A549 (cell line): ENCODE results near the gene CYB5D1. TPM values are rescaled to one million over a fixed set of nuclear protein-coding genes. Genes with fewer than 3 reads are reported as not detected.

ENCODE experiments used
- ATAC-seq, 2 experiments: fragments of 200-7000 bp in 1 of 2; fragments of >200 bp in 1 of 2; cut with Nextera tagmentation in 1 of 2; cut with Tn5 transposase in 1 of 2; 3 replicates each; pipeline versions ENCODE4 v1.8.0 to v1.9.1; 2018 to 2020; ENCODE audit warnings: mild to moderate bottlenecking in 1 of 2, moderate library complexity in 1 of 2
- CTCF ChIA-PET: fragments of 300-600 bp; sonication (Branson Sonifier 250); formaldehyde crosslinking; extraction: SDS; loops from one replicate; lab custom pipeline; 2021; ENCODE audit warnings: antibody characterized with exemption, inconsistent platforms; lab: Yijun Ruan, JAX
- POLR2A ChIA-PET: fragments of 350-600 bp; formaldehyde crosslinking; extraction: SDS; loops from one replicate; lab custom pipeline; 2021; ENCODE audit warnings: antibody characterized with exemption, inconsistent platforms; lab: Yijun Ruan, JAX
- DNase-seq, 2 experiments: peaks; one replicate each; pipeline versions ENCODE4 v3.0.0 to v3.0.0-alpha.2; 2011 to 2016; ENCODE audit warnings: low read depth in 1 of 2, low spot score in 1 of 2
- FAIRE-seq: peaks from 2 replicates; lab custom pipeline; 2011; peaks lifted over from hg19 to GRCh38; lab: Jason Lieb, UNC
- H3K27ac ChIP-seq, 2 experiments: fragments of >200 bp; sonication (Bioruptor Twin); formaldehyde crosslinking; 3 replicates each; pipeline ENCODE4 v1.5.1; 2016 to 2017
- H3K4me1 ChIP-seq: fragments of >200 bp; sonication (Bioruptor Twin); formaldehyde crosslinking; 3 replicates; pipeline ENCODE4 v1.6.1; 2016
- H3K4me2 ChIP-seq: fragments of >200 bp; sonication (Bioruptor Twin); formaldehyde crosslinking; 3 replicates; pipeline ENCODE4 v1.6.1; 2016
- H3K4me3 ChIP-seq: fragments of >200 bp; sonication (Bioruptor Twin); formaldehyde crosslinking; 3 replicates; pipeline ENCODE4 v1.5.1; 2016
- H3K9me3 ChIP-seq: fragments of >200 bp; sonication (Bioruptor Twin); formaldehyde crosslinking; 3 replicates; pipeline ENCODE4 v1.6.1; 2016
- BHLHE40 ChIP-seq: IDR thresholded peaks from 2 replicates; pipeline ENCODE4 v1.6.1; 2012; ENCODE audit warnings: low read depth, low read length, inconsistent platforms
- CEBPB ChIP-seq, 2 experiments: fragments of >200 bp in 1 of 2; sonication (Bioruptor Twin) in 1 of 2; formaldehyde crosslinking in 1 of 2; IDR thresholded peaks; 2 replicates each; pipeline ENCODE4 v1.6.1; 2012 to 2016
- FOXS1 ChIP-seq: fragments of 250-450 bp; sonication (Bioruptor Pico); IDR thresholded peaks from 2 replicates; pipeline ENCODE4 v1.5.0; 2020; ENCODE audit warnings: mild to moderate bottlenecking, moderate library complexity
- HDAC2 ChIP-seq: fragments of 200-600 bp; sonication (generic); IDR thresholded peaks from 2 replicates; pipeline ENCODE4 v1.6.1; 2016
- HMGXB4 ChIP-seq: fragments of 250-450 bp; sonication (Bioruptor Pico); IDR thresholded peaks from 2 replicates; pipeline ENCODE4 v1.5.0; 2021; ENCODE audit warnings: mild to moderate bottlenecking, moderate library complexity, borderline replicate concordance
- MAFK ChIP-seq: fragments of 450-650 bp; IDR thresholded peaks from 2 replicates; pipeline ENCODE4 v1.6.1; 2014; ENCODE audit not compliant: partially characterized antibody
- MAZ ChIP-seq: fragments of 150-350 bp; IDR thresholded peaks from 2 replicates; pipeline ENCODE4 v1.6.1; 2014; ENCODE audit warnings: antibody characterized with exemption, low read depth, low read length, borderline replicate concordance
- POLR2A ChIP-seq: IDR thresholded peaks from 2 replicates; pipeline ENCODE4 v1.6.1; 2012; ENCODE audit warnings: mild to moderate bottlenecking, low read length
- RFX5 ChIP-seq: fragments of 450-650 bp; IDR thresholded peaks from 2 replicates; pipeline ENCODE4 v1.7.1; 2014; ENCODE audit warnings: antibody characterized with exemption, mild to moderate bottlenecking, moderate library complexity
- RNF2 ChIP-seq: fragments of 200-600 bp; sonication (generic); IDR thresholded peaks from 2 replicates; pipeline ENCODE4 v1.6.1; 2016; ENCODE audit warnings: low read depth, mild to moderate bottlenecking, antibody characterized with exemption, moderate library complexity, borderline replicate concordance
- SMC3 ChIP-seq: fragments of >200 bp; sonication (Bioruptor Twin); formaldehyde crosslinking; IDR thresholded peaks from 3 replicates; pipeline ENCODE4 v1.6.1; 2018; ENCODE audit warnings: inconsistent platforms
- SREBF2 ChIP-seq: fragments of 450-650 bp; IDR thresholded peaks from 2 replicates; pipeline ENCODE4 v1.6.1; 2014; ENCODE audit warnings: mild to moderate bottlenecking, moderate library complexity
- TP53 ChIP-seq: fragments of 250-450 bp; sonication (Bioruptor Pico); IDR thresholded peaks from 2 replicates; pipeline ENCODE4 v1.5.0; 2021; ENCODE audit warnings: mild to moderate bottlenecking, moderate library complexity
- ZC3H11A ChIP-seq: fragments of 450-650 bp; IDR thresholded peaks from 2 replicates; pipeline ENCODE4 v1.6.1; 2014; ENCODE audit warnings: antibody characterized with exemption, mild to moderate bottlenecking
- WGBS: methylation state at CpG from one replicate; pipeline ENCODE4 v1.1.6; 2017; ENCODE audit errors: missing lambda C conversion rate; 5-methylcytosine and 5-hydroxymethylcytosine counted together
- polyA plus RNA-seq, 4 experiments: library from polyadenylated mRNA; depleted of rRNA in 3 of 4; stranded (reverse); fragments of >200 nt; fragmentation: RNase III in 1 of 4; extraction: RNeasy Plus Mini Kit Qiagen cat#74134 plus additional on column Dnase treatment in 1 of 4; gene quantifications; 2 replicates in 3 of 4; 3 replicates in 1 of 4; pipeline ENCODE4 v1.2.3, GENCODE V29; 2011 to 2017
- small RNA-seq, 6 experiments: library from RNA; depleted of rRNA; stranded (forward); fragments of <200 nt; gene quantifications; one replicate each; pipeline ENCODE3, GENCODE V24; 2012

The CYB5D1 gene
- polyA plus RNA-seq, 2 of the 4 experiments (the other 2 are of a cell fraction): 20.4 to 28.2 TPM

GRCh38 chr17:7910711-7911110, 52.9 kb downstream of the CYB5D1 start:
- DNase-seq (no peak), FAIRE-seq (no peak), ATAC-seq (no peak)
- H3K4me1 ChIP-seq: peaks cover 7% of the 10 kb centered on the region; the same call in 1 of the 3 replicates
- H3K4me2 ChIP-seq: no peak overlapping the region
- H3K9me3 ChIP-seq: no peaks in the 10 kb centered on the region
- POLR2A ChIA-PET: no interaction called here
- no peak overlapping the region for H3K27ac ChIP-seq
- no peak overlapping the region for H3K4me3 ChIP-seq
- TF ChIP-seq HDAC2: no peak
- TF ChIP-seq RNF2: no peak
- TF ChIP-seq MAFK: no peak
- TF ChIP-seq FOXS1: no peak
- no peak for TF ChIP-seq SMC3
- TF ChIP-seq HMGXB4 (CRISPR knock-in tag): no peak
- TF ChIP-seq TP53 (CRISPR knock-in tag): no peak
- TF ChIP-seq ZC3H11A: no peak
- no peak for TF ChIP-seq CEBPB (IDR thresholded peaks at IDR 0.05)
- TF ChIP-seq, all 56 proteins: peak for 0
- CTCF ChIA-PET: interaction anchor here (1.1 to 14.8 kb wide), 7 partner anchors 11 to 148 kb away, joined by 4 to 372 read pairs (median 111); no protein-coding TSS in a partner anchor
- WGBS: 95% methylated on average over 13 of the region's 13 CpGs

- no peak for FAIRE-seq
Observed at GRCh38 chr17:7911116-7911515, 53.3 kb downstream of the CYB5D1 start.

More at GRCh38 chr17:7911116-7911515, 53.3 kb downstream of the CYB5D1 start:
- TF ChIP-seq HDAC2 (no peak), POLR2A (no peak), BHLHE40 (no peak), RFX5 (no peak), SREBF2 (no peak), MAZ (no peak)
- H3K4me2 ChIP-seq: no peak overlapping the region
- H3K27ac ChIP-seq: no peak overlapping the region
- no peak overlapping the region for H3K4me3 ChIP-seq
- H3K9me3 ChIP-seq: no peaks in the 10 kb centered on the region
- CTCF ChIA-PET: interaction anchor here (1.3 to 14.8 kb wide), 11 partner anchors 12 to 167 kb away, joined by 4 to 372 read pairs (median 77); partner anchors contain the start of genes CHD3, CNTROB, KCNAB3 and TRAPPC1
- 84% methylated on average over 9 of the region's 9 CpGs for WGBS
- H3K4me1 ChIP-seq: peaks cover 9% of the 10 kb centered on the region
- DNase-seq (no peak), ATAC-seq (no peak)
- POLR2A ChIA-PET: no interaction called here

Small RNA genes within 50 kb of the gene (small RNA-seq; reads per million reads assigned to genes)
- gene SCARNA21: 0 to 10.3 (median 5.5) reads per million in 6 experiments

Other genes starting within 250 kb of the CYB5D1 start
- 40.7 and 45.3 TPM in 2 replicates for gene FXR2, start 243.1 kb upstream of the CYB5D1 start, polyA plus RNA-seq (2011; rRNA removed)
- gene FXR2, start 243.1 kb upstream of the CYB5D1 start, polyA plus RNA-seq (2017; fragmentation: RNase III; extraction: RNeasy Plus Mini Kit Qiagen cat#74134 plus additional on column Dnase treatment): 38.9 to 45.2 TPM (median 42.9 TPM) in 3 replicates
- gene SAT2, start 230.2 kb upstream of the CYB5D1 start, polyA plus RNA-seq (2011; rRNA removed): 38.1 and 44.4 TPM in 2 replicates
- 59.8 to 76.3 TPM (median 70.1 TPM) in 3 replicates for gene SAT2, start 230.2 kb upstream of the CYB5D1 start, polyA plus RNA-seq (2017; fragmentation: RNase III; extraction: RNeasy Plus Mini Kit Qiagen cat#74134 plus additional on column Dnase treatment)
- 0.31 and 0.34 TPM in 2 replicates for gene SHBG, start 227.9 kb upstream of the CYB5D1 start, polyA plus RNA-seq (2011; rRNA removed)
- gene SHBG, start 227.9 kb upstream of the CYB5D1 start, polyA plus RNA-seq (2017; fragmentation: RNase III; extraction: RNeasy Plus Mini Kit Qiagen cat#74134 plus additional on column Dnase treatment): 0.37 to 0.63 TPM (median 0.50 TPM) in 3 replicates
- 0.16 and 0.20 TPM in 2 replicates for gene ATP1B2, start 207.1 kb upstream of the CYB5D1 start, polyA plus RNA-seq (2011; rRNA removed)
- 0.05 to 0.26 TPM (median 0.10 TPM) in 3 replicates for gene ATP1B2, start 207.1 kb upstream of the CYB5D1 start, polyA plus RNA-seq (2017; fragmentation: RNase III; extraction: RNeasy Plus Mini Kit Qiagen cat#74134 plus additional on column Dnase treatment)
- 65.9 and 80.1 TPM in 2 replicates for gene TP53, start 170.5 kb upstream of the CYB5D1 start, polyA plus RNA-seq (2011; rRNA removed)
- 53.1 to 64.0 TPM (median 59.4 TPM) in 3 replicates for gene TP53, start 170.5 kb upstream of the CYB5D1 start, polyA plus RNA-seq (2017; fragmentation: RNase III; extraction: RNeasy Plus Mini Kit Qiagen cat#74134 plus additional on column Dnase treatment)
- gene WRAP53, start 169.5 kb upstream of the CYB5D1 start, polyA plus RNA-seq (2011; rRNA removed): 15.9 and 17.4 TPM in 2 replicates
- 33.8 to 34.0 TPM (median 33.9 TPM) in 3 replicates for gene WRAP53, start 169.5 kb upstream of the CYB5D1 start, polyA plus RNA-seq (2017; fragmentation: RNase III; extraction: RNeasy Plus Mini Kit Qiagen cat#74134 plus additional on column Dnase treatment)
- gene EFNB3, start 152.8 kb upstream of the CYB5D1 start, polyA plus RNA-seq (2011; rRNA removed): 1.9 and 2.1 TPM in 2 replicates
- 0.96 to 1.9 TPM (median 1.7 TPM) in 3 replicates for gene EFNB3, start 152.8 kb upstream of the CYB5D1 start, polyA plus RNA-seq (2017; fragmentation: RNase III; extraction: RNeasy Plus Mini Kit Qiagen cat#74134 plus additional on column Dnase treatment)
- 0.08 TPM in 2 replicates for gene DNAH2, start 140.3 kb upstream of the CYB5D1 start, polyA plus RNA-seq (2011; rRNA removed)
- gene DNAH2, start 140.3 kb upstream of the CYB5D1 start, polyA plus RNA-seq (2017; fragmentation: RNase III; extraction: RNeasy Plus Mini Kit Qiagen cat#74134 plus additional on column Dnase treatment): 0.01 to 0.05 TPM (median 0.03 TPM) in 3 replicates
- gene KDM6B, start 23.8 kb upstream of the CYB5D1 start, polyA plus RNA-seq (2011; rRNA removed): 1.3 and 3.3 TPM in 2 replicates
- gene KDM6B, start 23.8 kb upstream of the CYB5D1 start, polyA plus RNA-seq (2017; fragmentation: RNase III; extraction: RNeasy Plus Mini Kit Qiagen cat#74134 plus additional on column Dnase treatment): 7.6 to 10.2 TPM (median 8.8 TPM) in 3 replicates
- gene TMEM88, start 2.9 kb upstream of the CYB5D1 start, polyA plus RNA-seq (2011; rRNA removed): 0.48 and 0.57 TPM in 2 replicates
- gene TMEM88, start 2.9 kb upstream of the CYB5D1 start, polyA plus RNA-seq (2017; fragmentation: RNase III; extraction: RNeasy Plus Mini Kit Qiagen cat#74134 plus additional on column Dnase treatment): 0.17 to 0.73 TPM (median 0.33 TPM) in 3 replicates
- 98.9 and 102 TPM in 2 replicates for gene NAA38, start 444 bp upstream of the CYB5D1 start, polyA plus RNA-seq (2011; rRNA removed)
- gene NAA38, start 444 bp upstream of the CYB5D1 start, polyA plus RNA-seq (2017; fragmentation: RNase III; extraction: RNeasy Plus Mini Kit Qiagen cat#74134 plus additional on column Dnase treatment): 268 to 287 TPM (median 275 TPM) in 3 replicates
- gene CHD3, start 30.8 kb downstream of the CYB5D1 start, polyA plus RNA-seq (2011; rRNA removed): 56.3 and 69.7 TPM in 2 replicates
- gene CHD3, start 30.8 kb downstream of the CYB5D1 start, polyA plus RNA-seq (2017; fragmentation: RNase III; extraction: RNeasy Plus Mini Kit Qiagen cat#74134 plus additional on column Dnase treatment): 88.0 to 113 TPM (median 111 TPM) in 3 replicates
- gene RNF227, start 58.3 kb downstream of the CYB5D1 start, polyA plus RNA-seq (2011; rRNA removed): 2.1 and 2.4 TPM in 2 replicates
- 1.7 to 4.1 TPM (median 3.7 TPM) in 3 replicates for gene RNF227, start 58.3 kb downstream of the CYB5D1 start, polyA plus RNA-seq (2017; fragmentation: RNase III; extraction: RNeasy Plus Mini Kit Qiagen cat#74134 plus additional on column Dnase treatment)
- 2.4 and 2.7 TPM in 2 replicates for gene KCNAB3, start 71.9 kb downstream of the CYB5D1 start, polyA plus RNA-seq (2011; rRNA removed)
- gene KCNAB3, start 71.9 kb downstream of the CYB5D1 start, polyA plus RNA-seq (2017; fragmentation: RNase III; extraction: RNeasy Plus Mini Kit Qiagen cat#74134 plus additional on column Dnase treatment): 3.2 to 4.8 TPM (median 3.4 TPM) in 3 replicates
- gene TRAPPC1, start 73.9 kb downstream of the CYB5D1 start, polyA plus RNA-seq (2011; rRNA removed): 200 and 204 TPM in 2 replicates
- 314 to 336 TPM (median 328 TPM) in 3 replicates for gene TRAPPC1, start 73.9 kb downstream of the CYB5D1 start, polyA plus RNA-seq (2017; fragmentation: RNase III; extraction: RNeasy Plus Mini Kit Qiagen cat#74134 plus additional on column Dnase treatment)
- 23.2 and 28.3 TPM in 2 replicates for gene CNTROB, start 74.2 kb downstream of the CYB5D1 start, polyA plus RNA-seq (2011; rRNA removed)
- 56.4 to 59.4 TPM (median 57.0 TPM) in 3 replicates for gene CNTROB, start 74.2 kb downstream of the CYB5D1 start, polyA plus RNA-seq (2017; fragmentation: RNase III; extraction: RNeasy Plus Mini Kit Qiagen cat#74134 plus additional on column Dnase treatment)
- not detected in 2 replicates for gene GUCY2D, start 144.6 kb downstream of the CYB5D1 start, polyA plus RNA-seq (2011; rRNA removed)
- 0.14 to 0.50 TPM in 2 of 3 replicates, not detected in the other for gene GUCY2D, start 144.6 kb downstream of the CYB5D1 start, polyA plus RNA-seq (2017; fragmentation: RNase III; extraction: RNeasy Plus Mini Kit Qiagen cat#74134 plus additional on column Dnase treatment)
- not detected in 2 replicates for gene ALOX15B, start 181.1 kb downstream of the CYB5D1 start, polyA plus RNA-seq (2011; rRNA removed)
- gene ALOX15B, start 181.1 kb downstream of the CYB5D1 start, polyA plus RNA-seq (2017; fragmentation: RNase III; extraction: RNeasy Plus Mini Kit Qiagen cat#74134 plus additional on column Dnase treatment): not detected in 3 replicates
- gene ALOX12B, start 229.7 kb downstream of the CYB5D1 start, polyA plus RNA-seq (2011; rRNA removed): 0.63 and 1.0 TPM in 2 replicates
- 1.0 to 1.5 TPM (median 1.3 TPM) in 3 replicates for gene ALOX12B, start 229.7 kb downstream of the CYB5D1 start, polyA plus RNA-seq (2017; fragmentation: RNase III; extraction: RNeasy Plus Mini Kit Qiagen cat#74134 plus additional on column Dnase treatment)